HG02642 (cell line): ENCODE data around the gene ARHGAP31.
"Not testable (repeated sequence)": the region's sequence is repeated elsewhere in the genome, so short reads cannot be mapped to it uniquely, and the experiment has no call there.

ENCODE experiments used
- ATAC-seq: cut with Tn5 transposase; IDR thresholded peaks from one replicate; pipeline ENCODE4 v1.9.1; 2021; ENCODE audit warnings: mild to moderate bottlenecking; ENCODE audit not compliant: unreplicated experiment, poor library complexity

ARHGAP31 gene

DNA sequence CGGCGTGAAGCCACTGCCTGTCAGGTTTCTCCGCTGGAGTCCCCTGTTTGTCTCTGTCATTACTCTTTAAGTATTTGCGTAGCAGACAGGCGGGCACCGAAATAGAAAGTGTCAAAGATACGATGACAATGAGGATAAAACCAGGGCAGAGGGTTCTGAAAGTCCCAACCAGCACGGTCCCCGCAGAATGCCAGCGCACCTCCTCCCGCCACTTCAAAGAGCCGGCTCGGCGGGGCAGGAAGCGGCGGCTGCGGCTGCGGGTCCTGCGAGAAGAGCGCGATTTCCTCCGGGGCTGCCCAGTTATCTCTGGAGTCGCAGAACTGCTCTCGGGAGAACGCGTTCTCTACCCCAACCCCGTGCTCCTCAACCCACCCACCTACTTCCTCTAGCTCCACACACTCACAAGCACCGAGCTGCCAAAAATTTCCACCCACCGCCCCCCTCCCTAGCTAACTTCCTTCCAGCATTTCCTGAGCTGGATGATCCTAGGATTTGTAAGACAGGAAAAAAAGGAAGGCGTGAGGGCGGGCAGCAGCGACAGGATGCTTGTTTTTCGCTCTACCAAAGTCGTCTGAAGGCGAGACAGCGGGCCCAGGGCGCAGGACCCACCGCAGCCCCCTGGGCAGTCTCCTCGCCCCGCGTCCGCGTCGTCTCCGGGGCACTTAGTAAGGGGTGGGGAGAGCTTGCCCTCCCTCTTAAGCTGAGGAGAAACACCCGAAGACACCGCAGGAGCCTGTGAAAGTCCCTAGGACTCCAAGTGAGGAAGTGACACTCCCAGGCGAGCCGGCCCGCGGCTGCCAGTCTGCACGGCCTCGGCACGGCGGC, at the start of gene ARHGAP31:
Gene ARHGAP31 (plus strand): TSS at position 513 of the 825 bp plus-strand sequence. CDS start 522 bp downstream, outside the sequence.
- peak; percentile 76 for ATAC-seq

DNA sequence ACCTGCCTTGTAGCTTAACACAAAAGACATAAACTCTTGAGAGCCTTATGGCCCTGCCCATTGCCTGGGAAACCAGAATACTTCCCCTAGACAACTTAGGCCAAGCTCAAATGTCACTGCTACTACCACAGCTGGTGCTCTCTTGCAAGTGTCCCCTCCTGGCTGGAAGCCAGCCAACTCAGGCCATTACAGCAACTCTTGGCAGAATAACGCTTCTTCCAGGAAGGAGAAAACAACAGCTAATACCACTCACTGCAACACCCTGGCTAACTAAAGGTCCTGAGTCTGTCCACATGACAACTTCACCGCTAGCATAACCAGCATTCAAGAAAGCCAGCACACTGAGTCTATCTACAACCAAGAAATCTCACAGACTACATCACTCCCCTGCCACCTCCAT, 48.4 kb upstream of the ARHGAP31 start:
- no peak for ATAC-seq

DNA sequence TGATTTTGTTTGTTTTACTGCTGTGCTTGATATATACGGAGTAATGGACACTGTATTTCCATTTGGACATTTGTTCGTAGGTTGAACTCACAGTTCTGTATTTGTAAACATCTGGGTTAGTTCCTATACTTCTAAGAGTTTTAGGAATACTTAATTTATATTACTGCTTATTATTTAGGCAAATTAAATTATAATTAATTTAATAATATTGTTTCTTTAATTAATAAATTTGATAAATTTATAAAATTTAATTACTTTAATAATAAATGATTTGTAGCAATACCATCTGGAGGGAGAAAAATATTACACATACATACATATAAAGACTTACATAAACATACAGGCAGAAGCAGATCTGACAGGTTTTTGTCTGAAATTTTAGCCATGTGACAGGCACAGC, 39.0 kb upstream of the ARHGAP31 start:
- no peak for ATAC-seq

DNA sequence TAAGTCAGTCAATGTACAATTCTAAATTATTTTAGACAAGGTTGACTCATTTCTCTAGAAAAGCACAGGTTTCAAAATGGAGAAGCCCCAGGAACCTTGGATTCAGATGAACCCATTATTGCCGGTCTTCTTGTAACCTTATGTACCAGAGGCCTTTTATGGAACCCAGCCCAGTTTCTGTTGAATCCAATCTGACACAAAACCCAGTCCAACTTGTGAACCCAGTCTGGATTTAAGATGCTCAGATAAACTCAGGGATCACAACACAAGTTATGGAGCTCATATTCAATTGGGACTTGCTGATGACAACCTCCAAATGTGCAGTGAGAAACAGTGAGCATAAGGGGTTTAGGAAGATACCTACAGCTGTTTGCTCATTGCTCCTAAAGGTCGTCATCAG, 37.1 kb upstream of the ARHGAP31 start:
- no peak for ATAC-seq

- ATAC-seq, result peak; percentile 77
These were observed 36.4 kb upstream of the ARHGAP31 start for GRCh38 chr3:119257654-119258410.

DNA sequence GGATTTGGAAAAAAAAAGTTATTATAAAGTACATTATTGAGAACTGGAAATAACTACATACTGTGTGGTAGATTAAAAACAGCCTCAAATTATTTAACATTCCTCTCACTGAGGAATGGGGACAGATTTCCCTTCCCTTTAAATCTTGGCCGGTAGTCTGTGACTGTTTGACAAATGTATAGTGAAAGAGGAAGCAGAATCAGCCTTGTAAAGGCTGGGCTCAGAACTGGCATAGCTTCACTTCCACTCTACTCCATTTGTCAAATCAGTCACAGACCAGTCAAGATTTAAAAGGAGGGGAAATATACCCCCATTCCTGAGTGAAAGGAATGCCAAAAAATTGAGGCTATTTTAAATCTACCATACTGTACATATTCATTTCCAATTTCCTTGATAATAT, 35.3 kb upstream of the ARHGAP31 start:
- ATAC-seq, result peak; percentile 86

GRCh38 chr3:119259821-119260220, 34.4 kb upstream of the ARHGAP31 start:
- ATAC-seq, result no peak

- no peak for ATAC-seq
These were observed 33.1 kb upstream of the ARHGAP31 start for GRCh38 chr3:119261055-119261454.

- ATAC-seq, result not testable (repeated sequence)
These were observed 24.0 kb upstream of the ARHGAP31 start for GRCh38 chr3:119270212-119270611.

- ATAC-seq, result no peak
These were observed 17.5 kb upstream of the ARHGAP31 start for GRCh38 chr3:119276680-119277079.

DNA sequence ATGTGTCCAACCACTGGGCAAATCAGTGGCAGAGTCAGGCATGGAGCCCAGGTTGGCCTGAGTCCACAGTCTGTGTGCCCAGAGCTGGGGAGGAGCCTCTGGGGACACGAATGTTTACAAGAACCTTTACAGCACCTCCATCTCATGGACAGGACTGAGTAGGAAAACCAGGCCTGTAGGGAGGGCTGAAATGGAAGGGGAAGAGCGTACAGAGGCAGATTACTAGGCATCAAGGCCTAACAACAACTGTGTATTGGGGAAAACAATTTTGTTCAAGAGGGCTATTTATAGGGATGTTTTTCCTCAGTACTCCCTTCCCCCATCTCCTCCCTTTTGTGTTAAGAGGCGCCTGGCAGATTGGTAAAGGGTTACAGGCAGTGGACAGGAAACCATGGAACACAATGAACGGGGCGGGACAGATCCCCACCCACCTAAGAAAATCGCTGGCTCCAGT, 15.1 kb upstream of the ARHGAP31 start:
- no peak for ATAC-seq

DNA sequence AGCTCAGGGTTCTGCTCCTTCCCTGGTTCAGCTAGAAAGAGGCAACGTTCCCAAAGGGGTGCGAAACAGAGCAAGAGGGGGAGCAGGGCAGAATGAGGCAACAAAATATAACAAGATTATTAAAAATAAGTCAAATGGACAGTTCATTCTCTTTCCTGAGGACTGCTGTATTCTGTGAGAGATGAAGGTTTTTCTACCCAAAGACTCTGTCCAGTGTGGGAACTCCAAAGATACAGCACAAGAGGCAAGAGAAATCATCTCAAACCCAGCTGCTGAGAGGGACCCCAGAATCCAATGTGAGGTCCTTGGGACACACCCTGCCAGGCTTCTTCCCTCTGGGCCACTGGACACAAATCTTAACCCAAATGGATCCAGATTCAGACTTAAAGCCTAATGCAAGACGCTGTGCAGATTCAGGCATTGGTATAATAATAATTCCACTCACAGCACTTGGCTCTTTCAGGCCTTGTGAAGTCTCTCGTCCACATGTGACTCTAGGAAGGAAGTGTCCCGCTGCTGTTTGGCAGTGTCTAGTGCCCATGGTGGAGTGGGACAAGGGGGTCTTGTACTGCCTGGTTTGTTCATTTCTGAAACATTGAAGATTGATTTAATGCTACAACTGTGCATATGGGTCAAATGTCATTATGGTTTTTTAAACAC, 14.5 kb upstream of the ARHGAP31 start:
- no peak for ATAC-seq

GRCh38 chr3:119288669-119289403, 5.3 kb upstream of the ARHGAP31 start:
- no peak for ATAC-seq

GRCh38 chr3:119289404-119289770, 4.8 kb upstream of the ARHGAP31 start:
- no peak for ATAC-seq

GRCh38 chr3:119290613-119291012, 3.6 kb upstream of the ARHGAP31 start:
- no peak for ATAC-seq

GRCh38 chr3:119291062-119291700, 3.0 kb upstream of the ARHGAP31 start:
- no peak for ATAC-seq

DNA sequence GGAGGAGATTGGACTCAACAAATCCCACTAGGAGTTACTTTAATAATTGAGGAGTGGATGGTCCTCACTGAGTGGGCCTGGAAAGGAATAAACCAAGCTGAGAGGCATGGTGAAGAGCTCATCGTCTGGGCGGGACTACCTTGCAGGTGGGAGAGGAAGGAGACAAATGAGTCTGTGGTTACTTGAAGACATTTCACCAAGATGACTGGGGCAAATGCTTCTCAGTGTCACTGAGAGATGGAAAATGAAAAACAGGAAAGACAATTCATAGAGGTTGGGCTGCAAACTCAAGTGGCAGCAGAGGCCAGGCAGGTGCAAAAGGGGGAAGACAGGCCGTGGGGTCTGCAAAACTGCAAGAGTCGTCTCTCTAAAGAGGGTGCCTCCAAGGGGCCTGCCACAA, 1.5 kb upstream of the ARHGAP31 start:
- ATAC-seq, result no peak

DNA sequence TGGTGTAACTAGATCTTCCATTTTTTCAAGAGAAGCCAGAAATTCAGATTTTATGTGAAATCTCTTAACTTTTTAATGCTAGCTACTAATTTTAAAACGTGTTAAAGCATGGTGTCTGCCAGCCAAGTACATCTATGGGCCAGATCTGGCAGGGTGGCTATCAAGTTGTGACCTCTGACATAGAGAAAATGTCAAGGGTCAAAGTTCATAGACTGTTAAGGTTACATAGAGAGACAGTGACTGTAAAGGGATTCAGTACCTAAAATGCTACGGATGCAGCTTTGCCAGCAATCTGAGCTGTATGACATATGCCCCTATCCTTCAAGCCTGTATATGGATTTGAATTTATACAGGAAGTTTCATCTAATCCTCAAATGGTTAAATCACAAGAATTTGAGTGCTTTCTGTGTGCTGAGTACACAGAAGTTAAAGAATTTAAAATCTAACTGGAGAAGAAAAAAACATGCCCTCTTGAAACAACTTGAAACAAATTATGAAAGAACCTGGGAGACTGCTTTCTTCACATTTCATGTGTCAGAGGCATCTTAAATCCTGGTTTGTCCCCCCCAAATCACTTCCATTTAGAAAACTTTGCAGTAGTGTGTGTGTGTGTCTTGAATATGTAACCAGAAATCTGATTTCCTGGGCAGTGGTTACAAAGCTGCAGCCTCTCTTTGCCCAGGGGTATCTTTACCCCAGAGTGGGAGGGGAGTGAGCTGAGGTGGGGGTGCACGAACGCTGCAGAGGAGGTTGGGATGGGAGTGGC, 895 bp upstream of the ARHGAP31 start:
- no peak for ATAC-seq
